Stomach (tissue), 9 donors: ENCODE measurements around the gene DLEU7. TPM values are rescaled to one million over a fixed set of nuclear protein-coding genes. Genes with fewer than 3 reads are reported as not detected.

Experiments used
- DNase-seq, 2 donors: peaks; one replicate each; pipeline versions ENCODE4 v3.0.0 to v3.0.0-alpha.2; 2013 to 2019
- H3K27ac ChIP-seq, 5 donors: fragments of 200-600 bp in 4 of 5; sonication (generic) in 4 of 5; one replicate each; pipeline ENCODE4 v1.5.1; 2013 to 2019; ENCODE audit warnings: mild to moderate bottlenecking in 1 of 5, moderate library complexity in 1 of 5
- H3K27me3 ChIP-seq, 3 donors: fragments of 200-600 bp; sonication (generic); one replicate each; pipeline ENCODE4 v1.5.1; 2017 to 2019; ENCODE audit warnings: mixed run types in 1 of 3
- H3K36me3 ChIP-seq, 4 donors: fragments of 200-600 bp; sonication (generic); 1 replicate in 3 of 4; 2 replicates in 1 of 4; pipeline ENCODE4 v1.5.1; 2016 to 2019
- H3K4me1 ChIP-seq, 4 donors: fragments of 200-600 bp; sonication (generic); one replicate each; pipeline ENCODE4 v1.5.1; 2016 to 2019
- H3K4me3 ChIP-seq, 4 donors: fragments of 200-600 bp; sonication (generic) in 3 of 4; one replicate each; pipeline ENCODE4 v1.5.1; 2016 to 2019; ENCODE audit warnings: mild to moderate bottlenecking in 1 of 4
- H3K9me3 ChIP-seq, 4 donors: fragments of 200-600 bp; sonication (generic); one replicate each; pipeline ENCODE4 v1.5.1; 2016 to 2019
- CTCF ChIP-seq, 7 experiments: fragments of 450-650 bp in 4 of 7; fragments of 200-600 bp in 3 of 7; sonication (generic) in 3 of 7; IDR thresholded peaks; one replicate each; pipeline ENCODE4 v1.5.1; 2016 to 2019; ENCODE audit warnings: antibody characterized with exemption in 7 of 7, control low read depth in 2 of 7, mild to moderate bottlenecking in 1 of 7
- EP300 ChIP-seq: sonication (generic); formaldehyde crosslinking; IDR thresholded peaks from one replicate; pipeline ENCODE4 v1.6.1; 2017; ENCODE audit warnings: antibody characterized with exemption
- POLR2A ChIP-seq, 4 donors: fragments of 450-650 bp; IDR thresholded peaks; one replicate each; pipeline ENCODE4 v1.6.1; 2016; ENCODE audit warnings: antibody characterized with exemption in 4 of 4, control low read depth in 2 of 4, mild to moderate bottlenecking in 1 of 4, moderate library complexity in 1 of 4
- POLR2AphosphoS5 ChIP-seq, 3 donors: sonication (generic); formaldehyde crosslinking; IDR thresholded peaks; one replicate each; pipeline ENCODE4 v1.6.1; 2016; ENCODE audit warnings: antibody characterized with exemption in 3 of 3
- WGBS, 5 donors: extraction: QIAGEN DNeasy Blood & Tissue Kit in 3 of 5; methylation state at CpG; one replicate each; pipeline versions ENCODE4 v1.1.5 to v1.1.7; 2013 to 2018; 5-methylcytosine and 5-hydroxymethylcytosine counted together
- intact Hi-C: fragments of 100-400 bp; cut with DNase I; formaldehyde crosslinking; loops from one replicate; pipeline ENCODE4 v1.15.1; 2023; ENCODE audit warnings: low total_unique reads
- polyA plus RNA-seq, 3 donors: library from polyadenylated mRNA; stranded (reverse); fragments of 200-250 nt; gene quantifications; one replicate each; pipeline ENCODE4 v1.2.3, GENCODE V29; 2013
- total RNA-seq, 5 donors: library from RNA; depleted of rRNA; stranded (reverse); fragments of >200 nt; gene quantifications; one replicate each; pipeline versions ENCODE4 v1.1.0 to v1.2.3, GENCODE V29; 2014 to 2016
- donor health status: healthy with polysubstance abuse.
- donor health status: Bipolar disorder and iron deficiency.
- donor health status: healthy.

The DLEU7 gene
- total and polyA plus RNA-seq, 8 donors: 0.05 TPM; not detected in 7

GRCh38 chr13:50850445-50850844, 7.0 kb upstream of the DLEU7 start:
- no peaks in the 10 kb centered on the region for H3K4me1 ChIP-seq
- H3K36me3 ChIP-seq: no peaks in the 10 kb centered on the region
- H3K27ac ChIP-seq: no peak overlapping the region
- DNase-seq: no peak
- WGBS, 5 donors: 66 to 95% (median 84%) methylated on average over 2 of the region's 2 CpGs
- H3K4me3 ChIP-seq: no peak overlapping the region
- intact Hi-C loops: no loop called here
- H3K27me3 ChIP-seq: no peaks in the 10 kb centered on the region
- TF ChIP-seq EP300 (no peak), CTCF (IDR thresholded peaks at IDR 0.05) (no peak), POLR2AphosphoS5 (IDR thresholded peaks at IDR 0.05) (no peak), POLR2A (IDR thresholded peaks at IDR 0.05) (no peak)
- H3K9me3 ChIP-seq: no peaks in the 10 kb centered on the region

GRCh38 chr13:50847501-50847900, 4.0 kb upstream of the DLEU7 start:
- no peak overlapping the region for H3K4me3 ChIP-seq
- H3K4me1 ChIP-seq: peaks cover 8 to 14% (median 10%) of the 10 kb centered on the region in 4 donors
- TF ChIP-seq CTCF (IDR thresholded peaks at IDR 0.05) (no peak), POLR2A (IDR thresholded peaks at IDR 0.05) (no peak), EP300 (no peak), POLR2AphosphoS5 (IDR thresholded peaks at IDR 0.05) (no peak)
- H3K27ac ChIP-seq: no peak overlapping the region
- no peak for DNase-seq
- intact Hi-C loops: no loop called here
- 77 to 95% (median 89%) methylated on average over 5 of the region's 5 CpGs for WGBS, 5 donors
- no peaks in the 10 kb centered on the region for H3K36me3 ChIP-seq
- no peaks in the 10 kb centered on the region for H3K9me3 ChIP-seq
- H3K27me3 ChIP-seq: peaks cover 8 to 21% (median 14%) of the 10 kb centered on the region in 3 donors

GRCh38 chr13:50846861-50847475, 3.5 kb upstream of the DLEU7 start:
- no peaks in the 10 kb centered on the region for H3K36me3 ChIP-seq
- intact Hi-C loops: no loop called here
- no peaks in the 10 kb centered on the region for H3K9me3 ChIP-seq
- no peak for TF ChIP-seq POLR2AphosphoS5 (IDR thresholded peaks at IDR 0.05)
- TF ChIP-seq CTCF (IDR thresholded peaks at IDR 0.05): no peak
- no peak for TF ChIP-seq POLR2A (IDR thresholded peaks at IDR 0.05)
- no peak for TF ChIP-seq EP300
- peaks cover 8 to 14% (median 10%) of the 10 kb centered on the region in 4 donors for H3K4me1 ChIP-seq
- no peak for DNase-seq
- no peak overlapping the region for H3K4me3 ChIP-seq
- 63 to 73% (median 71%) methylated on average over 5 of the region's 5 CpGs for WGBS, 5 donors
- H3K27me3 ChIP-seq: peaks cover 8 to 27% (median 17%) of the 10 kb centered on the region in 3 donors
- H3K27ac ChIP-seq: no peak overlapping the region

GRCh38 chr13:50845211-50845610, 1.7 kb upstream of the DLEU7 start:
- Histone ChIP-seq H3K4me1 (peaks cover 8 to 14% (median 10%) of the 10 kb centered on the region in 4 donors), H3K4me3 (no peak overlapping the region), H3K9me3 (no peaks in the 10 kb centered on the region), H3K27ac (no peak overlapping the region), H3K27me3 (peaks cover 8 to 39% (median 17%) of the 10 kb centered on the region in 3 donors), H3K36me3 (no peaks in the 10 kb centered on the region)
- TF ChIP-seq POLR2A (IDR thresholded peaks at IDR 0.05): no peak
- WGBS, 5 donors: 90 to 100% (median 96%) methylated on average over 1 of the region's 1 CpG
- no peak for DNase-seq
- intact Hi-C loops: no loop called here
